Amniotic stem cell (primary cell): ENCODE data around the gene RAD54L2.
A peak's percentile ranks its signal among the peaks of the same experiment; 100 is the strongest.
"Not testable (repeated sequence)": the region's sequence is repeated elsewhere in the genome, so short reads cannot be mapped to it uniquely, and the experiment has no call there.

ENCODE experiments used
- DNase-seq: peaks from one replicate; lab custom pipeline; 2025; lab: John Stamatoyannopoulos, UW

Gene RAD54L2

GRCh38 chr3:51544011-51544775, 5.7 kb downstream of the RAD54L2 start:
- no peak for DNase-seq

GRCh38 chr3:51547274-51547673, 8.8 kb downstream of the RAD54L2 start:
- DNase-seq: no peak

DNA sequence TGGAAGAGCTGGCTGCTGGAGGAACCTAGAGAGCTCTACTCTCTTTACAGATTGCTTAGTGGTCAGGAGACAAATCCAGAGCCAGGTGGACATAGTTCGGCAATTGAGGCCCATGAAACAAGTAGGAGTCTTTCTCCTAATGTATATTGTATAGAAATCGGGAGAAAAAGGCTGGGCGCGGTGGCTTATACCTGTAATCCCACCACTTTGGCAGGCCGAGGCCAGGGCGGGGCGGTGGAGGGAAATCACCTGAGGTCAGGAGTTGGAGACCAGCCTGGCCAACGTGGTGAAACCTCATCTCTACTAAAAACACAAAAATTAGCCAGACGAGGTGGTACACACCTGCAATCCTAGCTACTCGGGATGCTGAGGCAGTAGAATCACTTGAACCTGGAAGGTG, 10.8 kb downstream of the RAD54L2 start:
- DNase-seq: no peak

GRCh38 chr3:51550080-51550819, 11.7 kb downstream of the RAD54L2 start:
- no peak for DNase-seq

- DNase-seq: no peak
Observed at GRCh38 chr3:51557993-51558392, 19.5 kb downstream of the RAD54L2 start.

DNA sequence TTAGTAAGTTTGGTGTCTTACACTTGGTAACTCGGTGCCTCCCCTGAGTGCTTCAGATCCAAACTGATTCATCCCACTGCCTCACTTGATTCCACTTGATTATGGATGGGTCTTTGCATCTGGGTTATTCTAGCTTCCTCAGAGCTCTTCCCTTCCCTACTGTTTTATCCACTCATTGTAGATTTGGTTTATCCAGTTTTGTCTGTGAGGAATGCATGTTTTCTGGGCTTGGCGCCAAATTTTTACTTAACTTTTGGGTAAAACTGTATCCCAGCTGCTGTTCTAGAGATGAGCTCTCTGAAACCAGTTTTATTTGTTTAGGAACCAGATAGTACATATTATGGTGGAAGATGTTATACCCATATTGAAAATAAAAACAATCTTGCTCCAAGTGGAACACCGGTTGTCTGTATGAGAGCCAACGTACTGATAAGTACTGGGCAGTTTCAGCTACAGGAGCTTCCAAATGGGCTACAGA, 20.9 kb downstream of the RAD54L2 start:
- peak; percentile 49 for DNase-seq

- no peak for DNase-seq
Observed at GRCh38 chr3:51559961-51560360, 21.4 kb downstream of the RAD54L2 start.

- DNase-seq: not testable (repeated sequence)
Observed at GRCh38 chr3:51562403-51562802, 23.9 kb downstream of the RAD54L2 start.

DNA sequence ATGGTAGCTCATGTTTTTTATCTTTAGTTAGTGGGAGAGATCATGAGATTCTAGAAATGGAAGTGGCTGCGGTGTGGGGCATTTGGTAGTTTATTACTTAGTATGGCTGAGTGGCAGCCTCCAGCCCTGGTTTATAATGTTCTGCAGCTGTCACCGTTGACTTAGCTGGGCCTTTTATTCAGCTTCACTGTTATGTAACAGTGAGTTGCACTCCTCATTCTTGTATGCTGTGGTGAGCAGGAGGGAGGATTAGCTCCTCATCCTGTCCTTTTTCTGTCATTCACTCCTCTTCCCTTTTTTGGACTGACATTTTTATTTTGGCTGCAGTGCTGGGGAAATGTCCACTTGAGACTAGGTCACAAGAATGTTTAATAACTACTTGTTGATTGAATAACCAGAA, 29.5 kb downstream of the RAD54L2 start:
- no peak for DNase-seq

- DNase-seq: no peak
Observed at GRCh38 chr3:51568996-51569395, 30.5 kb downstream of the RAD54L2 start.

DNA sequence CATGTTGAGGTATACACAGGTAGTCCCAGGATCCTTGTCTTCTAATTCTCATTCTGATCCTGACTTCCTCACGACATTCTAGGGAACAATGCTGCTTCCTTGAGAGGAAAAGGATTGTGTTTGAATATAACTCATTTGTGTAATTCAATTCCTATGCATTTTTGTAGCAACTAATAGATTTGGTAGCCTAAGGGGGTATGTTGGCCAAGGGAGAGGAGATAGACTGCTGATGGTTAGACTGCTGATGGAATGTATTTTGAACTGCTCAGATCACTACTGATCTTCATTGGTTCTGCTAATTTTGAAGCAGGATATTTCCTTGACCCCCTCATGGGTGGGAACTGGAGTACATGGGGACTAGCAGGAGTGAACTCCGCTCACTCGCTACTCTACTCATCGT, 39.7 kb downstream of the RAD54L2 start:
- no peak for DNase-seq

DNA sequence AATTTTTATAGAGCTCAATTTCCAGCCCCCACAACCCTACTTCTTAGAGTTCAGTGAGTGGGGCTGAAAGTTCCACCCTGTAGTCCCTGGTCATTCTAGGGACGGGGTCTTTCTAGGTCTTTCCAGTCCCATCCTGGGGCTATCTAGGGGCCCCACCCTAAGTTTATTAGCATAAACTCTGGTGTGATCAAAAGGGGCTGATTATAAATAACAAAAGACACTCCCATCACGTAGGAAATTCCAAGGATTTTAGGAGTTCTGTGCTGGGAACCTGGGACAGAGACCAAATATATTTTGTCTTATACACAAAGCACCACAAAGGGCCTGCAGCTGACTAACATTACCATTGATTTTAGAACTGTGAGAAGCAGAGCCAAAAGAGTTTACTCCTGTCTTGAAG, 41.9 kb downstream of the RAD54L2 start:
- no peak for DNase-seq

- DNase-seq: no peak
Observed at GRCh38 chr3:51581524-51581923, 43.0 kb downstream of the RAD54L2 start.

GRCh38 chr3:51585197-51585596, 46.7 kb downstream of the RAD54L2 start:
- DNase-seq: no peak

- DNase-seq: no peak
Observed at GRCh38 chr3:51585871-51586270, 47.4 kb downstream of the RAD54L2 start.
